ENCODE results near the gene EPX. TPM values are rescaled to one million over a fixed set of nuclear protein-coding genes. Genes with fewer than 3 reads are reported as not detected.
A peak's percentile ranks its signal among the peaks of the same experiment; 100 is the strongest.

EPX gene
- polyA plus RNA-seq, 1 donor from 2014 or later = not detected

DNA sequence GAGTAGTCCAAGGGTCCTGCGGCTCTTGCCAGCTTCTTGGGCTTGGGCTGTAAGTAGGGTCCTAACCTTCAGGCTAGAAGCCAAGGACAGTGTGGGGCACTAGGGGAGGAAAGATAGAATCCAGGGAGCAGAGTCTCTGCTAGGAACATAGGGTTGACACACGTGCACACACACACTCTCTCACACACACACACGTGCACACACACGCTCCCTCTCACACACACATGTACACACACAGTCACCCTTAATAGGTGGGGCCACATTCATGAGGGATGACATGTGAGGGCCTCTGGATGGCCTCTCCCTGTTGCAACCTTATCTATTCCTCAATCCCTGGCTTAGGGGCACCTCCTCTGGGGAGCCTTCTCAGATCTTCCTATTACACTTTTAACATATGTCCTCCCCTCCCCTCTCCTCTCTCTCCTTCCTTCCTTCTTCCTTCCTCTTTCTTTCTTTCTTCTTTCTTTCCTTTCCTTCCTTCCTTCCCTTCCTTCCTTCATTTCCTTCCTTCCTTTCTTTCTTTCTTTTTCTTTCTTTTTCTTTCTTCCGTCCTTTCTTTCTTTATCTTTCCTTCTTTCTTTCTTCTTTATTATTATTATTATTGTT is 3.1 kb downstream of the EPX start:
- no peak overlapping the region for H3K4me3 Mint-ChIP-seq
- no peaks in the 10 kb centered on the region for H3K9me3 Mint-ChIP-seq
- no peaks in the 10 kb centered on the region for H3K4me1 Mint-ChIP-seq

DNA sequence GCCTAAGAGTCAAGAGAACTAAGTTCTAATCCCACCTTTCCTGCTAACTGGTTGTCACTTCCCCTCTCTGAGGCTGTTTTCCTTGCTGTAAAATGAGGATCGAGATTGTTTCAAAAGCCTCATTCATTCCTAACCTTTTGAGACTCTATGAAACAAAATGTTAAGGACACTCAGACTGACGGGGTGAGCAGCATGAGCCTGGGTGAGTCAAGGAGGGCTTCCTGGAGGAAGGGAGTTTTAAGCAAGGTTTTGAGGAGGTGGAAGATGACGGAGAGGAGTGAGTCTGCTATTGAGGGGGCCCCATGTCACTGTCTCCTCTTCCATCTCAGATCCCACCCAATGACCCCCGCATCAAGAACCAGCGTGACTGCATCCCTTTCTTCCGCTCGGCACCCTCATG is 4.1 kb downstream of the EPX start:
- no peak overlapping the region for H3K27ac Mint-ChIP-seq
- H3K36me3 Mint-ChIP-seq = peaks cover 1% of the 10 kb centered on the region
- no peaks in the 10 kb centered on the region for H3K9me3 Mint-ChIP-seq
- H3K4me3 Mint-ChIP-seq = no peak overlapping the region
- peaks cover 18% of the 10 kb centered on the region for H3K27me3 Mint-ChIP-seq
- H3K4me1 Mint-ChIP-seq = no peaks in the 10 kb centered on the region

More for the DNA sequence above, 3.1 kb downstream of the EPX start:
- H3K36me3 Mint-ChIP-seq = peaks cover 1% of the 10 kb centered on the region
- H3K27ac Mint-ChIP-seq = no peak overlapping the region
- peaks cover 18% of the 10 kb centered on the region for H3K27me3 Mint-ChIP-seq

DNA sequence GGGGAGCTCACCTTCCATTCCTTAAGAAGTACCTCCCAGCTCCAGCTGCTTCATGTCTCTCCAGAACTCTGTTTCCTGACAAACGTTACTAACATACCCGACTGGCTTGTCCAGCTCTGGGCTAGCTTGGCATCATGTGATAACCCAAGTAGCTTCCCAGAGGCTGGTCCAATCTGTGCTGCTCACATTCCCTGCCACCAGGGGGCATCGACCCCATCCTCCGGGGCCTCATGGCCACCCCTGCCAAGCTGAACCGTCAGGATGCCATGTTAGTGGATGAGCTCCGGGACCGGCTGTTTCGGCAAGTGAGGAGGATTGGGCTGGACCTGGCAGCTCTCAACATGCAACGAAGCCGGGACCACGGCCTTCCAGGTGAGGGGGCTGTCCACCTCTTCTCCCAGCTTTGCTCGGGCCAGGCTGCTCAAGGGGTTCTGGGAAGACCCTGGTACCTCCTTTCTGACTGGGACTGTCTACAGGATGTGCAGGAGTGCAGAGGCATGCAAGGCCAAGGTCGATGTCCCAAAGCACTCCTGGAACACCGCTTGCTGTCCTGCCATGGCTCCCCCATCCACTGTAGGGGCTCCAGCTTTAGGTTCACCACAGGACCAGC is 7.6 kb downstream of the EPX start:
- H3K4me3 Mint-ChIP-seq = no peak overlapping the region
- H3K36me3 Mint-ChIP-seq = peaks cover 1% of the 10 kb centered on the region
- no peak overlapping the region for H3K27ac Mint-ChIP-seq
- no peaks in the 10 kb centered on the region for H3K4me1 Mint-ChIP-seq
- no peaks in the 10 kb centered on the region for H3K9me3 Mint-ChIP-seq
- H3K27me3 Mint-ChIP-seq = peaks cover 14% of the 10 kb centered on the region

DNA sequence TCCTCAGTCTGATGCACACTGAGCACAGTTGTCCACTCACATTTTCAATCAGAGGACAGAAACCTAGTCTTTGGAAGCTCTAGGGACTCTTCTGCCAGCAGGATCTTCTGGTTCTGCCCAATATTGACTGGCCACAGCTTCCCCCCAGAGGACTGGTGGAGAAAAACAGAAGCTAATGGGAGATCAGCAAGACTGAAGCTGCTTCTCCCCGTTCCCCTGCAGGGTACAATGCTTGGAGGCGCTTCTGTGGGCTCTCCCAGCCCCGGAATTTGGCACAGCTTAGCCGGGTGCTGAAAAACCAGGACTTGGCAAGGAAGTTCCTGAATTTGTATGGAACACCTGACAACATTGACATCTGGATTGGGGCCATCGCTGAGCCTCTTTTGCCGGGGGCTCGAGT is 10.3 kb downstream of the EPX start:
- no peak overlapping the region for H3K4me3 Mint-ChIP-seq
- H3K27ac Mint-ChIP-seq = no peak overlapping the region
- peaks cover 14% of the 10 kb centered on the region for H3K27me3 Mint-ChIP-seq
- H3K36me3 Mint-ChIP-seq = peaks cover 1% of the 10 kb centered on the region
- H3K9me3 Mint-ChIP-seq = no peaks in the 10 kb centered on the region
- H3K4me1 Mint-ChIP-seq = no peaks in the 10 kb centered on the region

DNA sequence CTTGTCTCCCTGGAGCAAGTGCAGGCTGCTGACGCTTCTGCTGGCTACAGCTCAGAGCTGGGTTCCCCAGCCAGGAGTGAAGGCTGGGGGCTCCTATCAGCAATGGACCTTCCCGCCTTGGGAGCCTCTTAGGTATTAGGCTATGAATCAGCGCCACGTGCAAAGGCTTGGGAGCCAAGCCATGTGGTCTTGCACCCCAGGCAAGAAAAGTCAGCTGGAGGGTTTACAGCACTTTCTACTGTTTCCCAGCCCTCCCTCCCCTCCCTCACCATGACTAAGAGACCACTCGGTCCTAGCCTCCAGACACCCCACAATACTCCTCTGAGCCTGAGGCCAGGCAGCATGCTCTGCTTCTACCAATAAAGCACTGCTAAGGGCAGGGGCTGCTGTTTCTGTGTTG is 12.3 kb downstream of the EPX start:
- peaks cover 3% of the 10 kb centered on the region for H3K27me3 Mint-ChIP-seq
- peaks cover 3% of the 10 kb centered on the region for H3K36me3 Mint-ChIP-seq

DNA sequence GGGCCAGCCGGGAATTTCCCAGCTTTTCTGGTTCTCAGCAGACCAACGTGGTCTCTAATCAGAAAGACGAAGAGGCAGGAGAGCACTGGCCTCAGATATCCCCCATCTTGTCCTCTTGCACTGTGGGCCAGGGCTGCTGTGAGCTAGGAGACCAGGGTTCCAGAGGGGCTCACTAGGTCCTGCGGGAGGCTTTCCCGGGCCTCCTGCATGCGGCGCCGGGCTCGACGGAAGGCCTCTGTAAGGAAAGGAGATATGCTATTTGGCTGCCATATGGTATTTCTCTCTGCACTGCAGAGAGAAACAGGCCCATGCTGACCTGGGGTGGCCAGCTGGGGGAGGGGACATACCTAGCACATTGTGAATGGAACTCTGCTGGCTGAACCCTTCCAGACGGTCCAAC is 13.4 kb downstream of the EPX start:
- Mint-ChIP-seq H3K4me1 (no peaks in the 10 kb centered on the region), H3K9me3 (no peaks in the 10 kb centered on the region), H3K27me3 (no peaks in the 10 kb centered on the region), H3K27ac (no peak overlapping the region), H3K4me3 (no peak overlapping the region), H3K36me3 (peaks cover 3% of the 10 kb centered on the region)

More for the DNA sequence above, 12.3 kb downstream of the EPX start:
- Mint-ChIP-seq H3K9me3 (no peaks in the 10 kb centered on the region), H3K4me3 (no peak overlapping the region), H3K4me1 (no peaks in the 10 kb centered on the region), H3K27ac (no peak overlapping the region)

DNA sequence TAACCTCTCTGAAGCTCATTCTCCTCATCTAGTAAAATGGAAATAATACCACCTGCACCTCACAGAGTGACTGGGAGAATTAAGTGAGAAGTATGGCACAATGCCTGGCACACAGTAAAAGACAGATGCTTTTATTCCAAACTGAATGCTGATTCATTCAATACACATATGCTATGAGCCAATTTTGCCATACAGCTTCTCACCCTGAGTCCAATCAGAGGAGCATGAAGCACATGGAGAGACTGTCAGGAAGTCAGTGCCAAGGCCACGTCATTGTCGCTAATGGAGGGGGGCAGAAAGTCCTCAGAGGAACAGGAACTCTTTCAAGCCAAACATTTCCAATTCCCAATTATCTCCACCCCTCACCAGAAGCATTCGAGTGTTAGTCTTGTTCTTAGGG is 14.9 kb downstream of the EPX start:
- Mint-ChIP-seq H3K36me3 (peaks cover 3% of the 10 kb centered on the region), H3K27me3 (no peaks in the 10 kb centered on the region), H3K4me1 (no peaks in the 10 kb centered on the region), H3K4me3 (no peak overlapping the region), H3K9me3 (no peaks in the 10 kb centered on the region), H3K27ac (no peak overlapping the region)

DNA sequence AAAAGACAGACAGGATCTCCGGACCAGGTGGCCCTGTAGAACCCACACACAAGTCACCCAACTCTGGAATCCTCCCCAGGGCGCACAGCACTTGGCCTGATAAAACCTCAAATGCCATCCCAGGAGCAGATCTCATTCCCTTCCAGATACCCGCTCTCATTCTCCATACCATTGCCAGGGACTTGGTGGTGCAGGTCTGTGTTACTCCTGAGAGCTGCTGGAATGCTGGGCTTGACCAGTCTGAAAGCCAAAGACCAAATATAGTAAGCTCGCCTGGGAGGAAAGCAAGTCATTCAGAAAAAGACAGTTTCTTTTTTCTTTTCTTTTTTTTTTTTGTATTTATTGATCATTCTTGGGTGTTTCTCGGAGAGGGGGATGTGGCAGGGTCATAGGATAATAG is 15.8 kb downstream of the EPX start:
- Mint-ChIP-seq H3K4me3 (no peak overlapping the region), H3K27me3 (no peaks in the 10 kb centered on the region), H3K27ac (no peak overlapping the region), H3K4me1 (no peaks in the 10 kb centered on the region), H3K9me3 (no peaks in the 10 kb centered on the region), H3K36me3 (peaks cover 3% of the 10 kb centered on the region)

DNA sequence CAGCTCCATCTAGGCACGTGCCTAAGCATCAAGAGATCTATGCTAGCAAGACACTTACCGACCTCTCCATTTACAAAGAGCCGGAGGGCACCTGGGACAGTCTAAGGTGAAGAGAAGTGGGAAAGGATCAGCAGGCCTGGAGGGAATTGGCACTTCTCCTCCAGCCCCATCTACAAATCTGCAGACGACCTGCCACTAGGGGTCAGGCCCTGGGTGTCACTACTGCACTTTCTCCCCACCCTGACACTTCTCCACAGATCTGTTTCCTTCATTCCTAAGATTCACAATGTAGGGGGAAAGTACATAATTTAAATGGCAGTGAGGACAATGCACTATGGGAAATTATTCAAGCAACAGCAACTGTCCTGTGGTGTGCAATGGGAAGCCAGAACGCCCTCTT is 18.4 kb downstream of the EPX start:
- H3K4me1 Mint-ChIP-seq = peaks cover 0 to 2% (median 0%) of the 10 kb centered on the region in 3 donors
- no peaks in the 10 kb centered on the region for H3K27me3 Mint-ChIP-seq
- H3K27ac Mint-ChIP-seq = no peak overlapping the region
- H3K36me3 Mint-ChIP-seq = peaks cover 3% of the 10 kb centered on the region
- H3K9me3 Mint-ChIP-seq = no peaks in the 10 kb centered on the region
- no peak overlapping the region for H3K4me3 Mint-ChIP-seq

DNA sequence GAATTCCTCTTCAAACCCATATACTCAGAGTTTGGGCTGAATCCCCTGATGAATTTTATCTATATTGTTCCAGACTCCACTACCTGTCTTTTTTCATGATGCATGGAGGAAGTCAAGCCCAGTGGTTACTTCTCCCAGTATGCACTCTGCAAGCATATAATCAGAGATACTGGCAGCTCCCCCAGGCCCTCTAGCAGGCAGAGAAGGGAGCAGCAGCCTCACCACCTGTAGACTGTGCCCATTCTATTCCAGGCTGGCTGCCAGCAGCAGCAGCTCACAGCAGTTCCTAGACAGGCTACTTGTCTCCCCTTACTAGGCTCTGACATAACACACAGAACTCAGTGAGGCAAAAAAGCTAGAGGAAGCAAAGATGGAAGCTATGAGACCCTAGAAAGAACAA is 23.2 kb downstream of the EPX start:
- Mint-ChIP-seq H3K27me3 (no peaks in the 10 kb centered on the region), H3K27ac (peak overlapping the region in 2 of 3 donors; percentile 67 to 80), H3K9me3 (no peaks in the 10 kb centered on the region), H3K4me1 (peaks cover 20 to 28% (median 25%) of the 10 kb centered on the region in 3 donors), H3K36me3 (no peaks in the 10 kb centered on the region), H3K4me3 (peak overlapping the region in 1 of 4 donors; percentile 42)

DNA sequence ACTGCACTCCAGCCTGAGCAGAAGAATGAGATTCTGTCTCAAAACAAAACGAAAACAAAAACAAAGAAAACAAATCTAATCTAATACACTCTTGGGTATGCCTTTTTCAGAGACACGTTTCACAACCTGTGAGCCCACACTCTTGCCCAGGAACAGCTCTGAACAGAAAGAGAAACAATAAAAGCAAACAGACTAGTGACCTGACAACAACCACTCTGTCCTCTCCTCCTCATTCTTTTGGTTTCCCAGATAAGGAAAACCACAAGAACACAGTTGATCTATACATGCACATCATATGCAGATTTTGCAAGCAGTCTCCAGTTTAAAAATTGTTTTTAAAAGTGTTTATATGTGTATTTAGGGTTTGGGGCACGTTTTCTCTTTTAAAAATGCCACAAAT is 25.2 kb downstream of the EPX start:
- Mint-ChIP-seq H3K27ac (peak overlapping the region; percentile 69 to 97 (median 91)), H3K4me3 (peak overlapping the region; percentile 9 to 90 (median 64)), H3K36me3 (no peaks in the 10 kb centered on the region), H3K27me3 (no peaks in the 10 kb centered on the region), H3K9me3 (no peaks in the 10 kb centered on the region), H3K4me1 (peaks cover 20 to 31% (median 25%) of the 10 kb centered on the region in 3 donors)

DNA sequence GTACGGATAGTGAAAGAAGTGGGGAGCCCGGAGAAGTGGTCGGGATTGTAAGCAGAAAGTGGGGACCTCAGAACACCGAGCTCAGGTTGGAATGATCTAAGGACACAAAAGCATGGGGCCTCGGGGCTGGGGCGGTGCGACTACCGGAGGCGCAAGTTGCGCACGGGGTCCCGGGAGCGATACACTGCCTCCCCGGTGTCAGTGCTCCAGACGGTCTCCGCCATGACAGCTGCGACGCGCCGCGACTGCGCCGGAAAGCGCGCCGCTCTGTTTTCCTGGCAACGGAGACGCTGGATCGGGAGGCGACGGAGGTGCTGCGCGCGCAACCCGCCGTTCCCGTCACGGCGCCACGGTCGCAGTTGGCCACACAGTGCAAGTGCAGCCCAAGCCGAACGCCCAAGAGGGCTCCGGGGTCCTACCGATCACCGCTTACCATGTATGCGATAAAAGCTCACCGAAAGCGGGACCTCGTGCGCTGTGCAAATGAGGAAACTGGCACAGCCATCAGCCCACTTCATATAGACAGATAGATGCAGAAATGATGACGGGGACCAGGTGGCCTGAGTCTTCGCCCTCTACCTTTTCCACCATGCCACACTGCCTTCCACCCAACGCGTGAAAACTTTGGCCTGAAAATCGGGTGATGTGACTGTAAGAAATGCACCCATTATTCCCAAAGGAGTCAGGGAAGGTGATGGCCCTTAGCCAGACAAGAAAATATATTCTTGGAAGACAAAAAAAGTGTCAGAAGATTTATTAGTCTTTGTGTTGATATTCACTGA is 26.7 kb downstream of the EPX start, which contains the start of gene MKS1:
MKS1 (minus strand) TSS at position 249 of the 782 bp plus-strand sequence; CDS start at position 224, 25 bp downstream.
- H3K27ac Mint-ChIP-seq = peak within 1 kb of the TSS; percentile 91 to 97 (median 97)

DNA sequence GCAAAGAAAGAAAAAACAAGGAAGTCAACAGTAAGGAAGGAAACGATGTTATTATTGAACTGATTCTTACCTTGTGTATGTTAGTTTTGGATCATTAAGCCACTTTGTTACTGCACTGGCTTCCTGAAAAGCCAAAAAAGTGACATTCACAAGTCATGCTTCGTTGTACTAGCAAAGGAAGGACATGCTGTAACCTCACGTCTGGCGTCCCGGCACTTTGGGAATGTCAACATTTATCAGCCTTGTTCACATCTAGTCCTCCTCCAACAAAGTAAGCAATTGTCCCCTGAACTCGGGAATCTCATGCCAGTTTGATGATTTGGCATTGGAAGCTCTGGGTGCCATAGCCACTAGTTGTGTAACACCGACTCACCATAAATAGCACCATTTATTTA is 27.3 kb downstream of the EPX start:
- H3K27ac Mint-ChIP-seq = peak overlapping the region; percentile 91 to 97 (median 97)
- H3K4me3 Mint-ChIP-seq = peak overlapping the region; percentile 90 to 99 (median 97)
- H3K36me3 Mint-ChIP-seq = no peaks in the 10 kb centered on the region
- H3K27me3 Mint-ChIP-seq = no peaks in the 10 kb centered on the region
- H3K9me3 Mint-ChIP-seq = no peaks in the 10 kb centered on the region
- peaks cover 20 to 31% (median 25%) of the 10 kb centered on the region in 3 donors for H3K4me1 Mint-ChIP-seq

More for the DNA sequence above, 26.7 kb downstream of the EPX start, which contains the start of gene MKS1:
- Mint-ChIP-seq H3K36me3 (no peaks in the 10 kb centered on the region), H3K4me1 (peaks cover 20 to 31% (median 25%) of the 10 kb centered on the region in 3 donors), H3K4me3 (peak within 1 kb of the TSS; percentile 90 to 99 (median 97)), H3K9me3 (no peaks in the 10 kb centered on the region), H3K27me3 (no peaks in the 10 kb centered on the region)

DNA sequence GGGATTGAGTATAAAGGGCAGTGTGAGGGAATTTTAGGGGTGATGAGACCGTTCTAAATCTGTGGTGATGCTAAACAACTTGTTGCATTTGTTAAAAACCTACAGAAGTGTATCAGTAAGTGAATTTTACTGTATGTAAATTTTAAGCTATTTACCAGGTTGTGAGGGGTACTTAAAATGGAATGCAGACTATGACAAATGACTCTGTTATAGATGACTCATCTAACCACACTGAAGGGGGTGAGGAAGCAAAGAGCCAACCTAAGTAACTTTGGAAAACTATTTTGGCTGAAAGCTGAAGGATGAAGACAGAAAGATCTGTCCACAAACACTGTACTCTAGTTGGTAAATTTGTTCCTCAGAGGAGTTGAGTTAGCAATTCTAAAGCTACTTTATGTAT is 31.8 kb downstream of the EPX start:
- no peaks in the 10 kb centered on the region for H3K9me3 Mint-ChIP-seq
- H3K4me1 Mint-ChIP-seq = peaks cover 6 to 11% (median 7%) of the 10 kb centered on the region in 3 donors
- peaks cover 5% of the 10 kb centered on the region for H3K27me3 Mint-ChIP-seq
- peaks cover 3% of the 10 kb centered on the region for H3K36me3 Mint-ChIP-seq
- no peak overlapping the region for H3K4me3 Mint-ChIP-seq
- H3K27ac Mint-ChIP-seq = no peak overlapping the region

DNA sequence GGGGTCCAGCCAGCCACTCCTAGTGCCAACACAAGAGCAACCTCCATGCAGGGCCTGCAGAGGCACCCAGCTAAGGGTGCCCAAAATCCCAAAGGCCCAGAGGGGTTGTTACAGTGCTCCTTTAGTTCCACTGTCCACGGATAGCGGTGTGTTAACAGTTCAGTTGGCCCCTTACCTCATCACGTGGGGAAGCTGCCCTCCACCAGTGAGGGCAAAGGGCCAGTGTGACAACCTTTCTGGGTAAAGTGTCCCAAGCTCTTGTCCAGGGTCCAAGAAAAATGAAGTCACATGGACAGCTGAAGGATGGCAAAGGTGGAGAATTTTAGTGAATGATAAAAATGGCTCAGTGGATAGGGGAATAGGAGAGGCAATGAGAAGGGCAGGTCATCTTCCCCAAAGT is 35.2 kb downstream of the EPX start:
- H3K36me3 Mint-ChIP-seq = peaks cover 5% of the 10 kb centered on the region
- peaks cover 6 to 15% (median 11%) of the 10 kb centered on the region in 3 donors for H3K4me1 Mint-ChIP-seq
- no peak overlapping the region for H3K4me3 Mint-ChIP-seq
- H3K9me3 Mint-ChIP-seq = no peaks in the 10 kb centered on the region
- H3K27me3 Mint-ChIP-seq = peaks cover 5% of the 10 kb centered on the region
- no peak overlapping the region for H3K27ac Mint-ChIP-seq

Measured in IgD-negative memory B cell (primary cell).